HG03280 (cell line): ENCODE data around the gene SDC1.
A peak's percentile ranks its signal among the peaks of the same experiment; 100 is the strongest.

Source experiments
- ATAC-seq: cut with Tn5 transposase; IDR thresholded peaks from one replicate; pipeline ENCODE4 v1.9.1; 2021; ENCODE audit warnings: mild to moderate bottlenecking, moderate library complexity; ENCODE audit not compliant: unreplicated experiment

Gene SDC1

DNA sequence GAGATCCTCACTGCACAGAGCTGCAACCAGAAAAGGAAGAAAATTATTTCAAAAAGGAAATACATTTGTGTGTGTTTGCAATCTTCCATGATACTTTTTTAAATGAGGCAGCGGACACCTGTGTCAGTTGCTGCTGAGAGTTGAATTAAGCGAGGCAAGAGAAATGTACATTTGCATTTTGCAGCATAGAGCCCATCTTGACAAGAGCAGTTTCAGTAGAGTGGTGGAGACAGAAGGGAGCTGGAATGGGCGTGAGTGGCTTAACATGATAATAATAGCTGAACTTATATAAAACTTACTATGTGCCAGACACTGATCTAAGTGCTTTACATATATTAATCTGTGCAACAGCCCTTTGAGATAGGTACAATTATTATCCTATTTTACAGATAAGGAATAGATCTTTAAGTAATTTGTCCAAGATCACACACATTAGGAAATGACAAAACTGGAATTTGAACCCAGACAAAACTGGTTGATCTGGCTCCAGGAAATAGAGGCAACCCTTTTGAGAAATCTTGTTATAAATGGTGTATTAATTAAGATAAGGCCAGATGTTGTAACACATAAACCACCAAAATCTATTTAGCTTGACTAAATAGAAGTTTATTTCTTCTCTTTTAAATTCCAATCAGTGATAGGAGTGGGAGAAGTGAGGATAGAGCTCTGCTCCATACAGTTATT is 68.7 kb downstream of the SDC1 start:
- ATAC-seq: no peak

DNA sequence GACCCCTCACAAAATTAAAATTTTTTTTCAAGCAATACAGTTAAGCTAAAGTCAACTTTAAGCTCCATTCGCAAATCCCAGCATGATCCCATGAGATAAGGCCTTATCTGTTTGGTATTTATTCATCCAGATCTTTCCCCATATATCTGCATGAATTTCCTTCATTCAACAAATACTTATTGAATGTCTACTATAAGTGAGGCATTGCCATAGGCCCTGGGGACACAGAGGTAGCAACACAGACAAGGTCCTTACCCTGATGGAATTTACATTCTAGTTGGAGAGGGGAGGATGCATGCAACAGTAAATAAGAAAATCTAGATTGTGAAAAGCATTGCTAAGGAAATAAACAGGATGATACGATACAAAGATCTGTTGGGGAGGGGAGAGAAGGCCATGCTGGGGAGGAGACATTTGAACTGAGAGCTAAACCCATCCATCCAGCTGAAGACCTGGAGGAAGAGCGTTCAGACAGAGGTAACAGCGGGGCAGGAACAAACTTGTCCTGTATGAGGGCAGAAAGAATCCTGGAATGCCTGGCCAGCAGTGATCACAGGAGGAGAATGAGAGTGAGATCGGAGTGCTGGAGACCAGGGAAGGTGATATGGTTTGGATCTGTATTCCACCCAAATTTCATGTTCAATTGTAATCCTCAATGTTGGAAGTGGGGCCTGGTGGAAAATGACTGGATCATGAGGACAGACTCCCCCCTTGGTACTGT is 71.6 kb downstream of the SDC1 start:
- no peak for ATAC-seq

DNA sequence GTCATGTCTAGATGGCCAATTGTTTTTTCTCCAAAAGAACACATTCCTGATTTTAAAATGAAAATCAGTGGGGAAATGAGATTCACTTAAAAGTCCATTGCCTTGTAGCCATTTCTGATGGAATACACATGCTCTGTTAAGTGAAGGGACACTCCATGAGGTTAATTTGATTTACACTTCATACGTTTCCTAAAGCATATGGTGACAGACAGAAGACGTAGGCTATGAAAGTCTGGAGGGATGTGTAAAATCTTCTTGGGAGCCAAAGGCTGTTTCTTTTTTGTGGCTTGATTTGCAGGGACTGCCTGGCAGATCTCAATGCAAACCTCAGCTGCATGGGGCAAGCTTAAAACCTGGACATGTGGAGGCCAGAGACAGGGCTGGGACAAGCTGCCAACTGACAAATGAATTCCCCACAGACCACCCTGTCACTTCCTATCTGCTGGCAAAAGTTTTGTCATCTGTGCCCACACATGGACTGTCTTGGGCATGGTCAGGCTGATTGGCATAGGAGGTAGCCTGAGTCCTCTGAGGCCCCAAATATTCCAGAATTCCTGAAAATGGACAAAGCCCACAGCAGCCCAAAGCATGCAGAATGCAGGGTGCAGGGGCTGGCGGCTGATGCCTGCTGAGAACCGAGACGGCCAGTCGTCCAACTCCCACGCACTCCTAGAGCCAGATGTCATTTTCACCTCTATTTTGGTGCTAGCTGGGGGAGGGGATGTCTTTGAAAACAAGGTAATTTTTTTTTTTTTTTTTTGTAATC is 73.9 kb downstream of the SDC1 start:
- ATAC-seq: peak; percentile 72
